ENCODE results near the gene FBXL17. TPM values are rescaled to one million over a fixed set of nuclear protein-coding genes. Genes with fewer than 3 reads are reported as not detected.

FBXL17 gene
- total RNA-seq, 1 experiment from 2014 or later = 5.3 TPM

GRCh38 chr5:107849118-107849517, 532.8 kb downstream of the FBXL17 start:
- no peak overlapping the region for H3K9ac ChIP-seq (ENCODE audit: extremely low read depth, insufficient read length, low read length)
- H3K23ac ChIP-seq (ENCODE audit: insufficient read length, low read depth, low read length) = no peak overlapping the region
- no peak overlapping the region for H3K4ac ChIP-seq (ENCODE audit: low read depth, low read length)
- no peak overlapping the region for H3K27ac ChIP-seq (ENCODE audit: insufficient read length, low read depth, low read length)
- no peak overlapping the region for H3K4me2 ChIP-seq (ENCODE audit: insufficient read depth, insufficient read length, low read length)
- no CpG with 5 or more reads among the region's 5 CpGs for WGBS (ENCODE audit: extremely low coverage, insufficient read length, low lambda C conversion rate)
- H4K8ac ChIP-seq (replicated peaks; ENCODE audit: insufficient read length, low read depth, low read length) = no peak overlapping the region
- Mint-ChIP-seq H3K4me1 (peaks cover 2 to 4% of the 10 kb centered on the region in 2 experiments; a peak in 2 of 4 replicates), H3K4me3 (no peak overlapping the region), H3K9me3 (no peaks in the 10 kb centered on the region), H3K36me3 (ENCODE audit: insufficient read depth in 1 of 3, low read depth in 3 of 3) (peaks cover 0 to 2% (median 0%) of the 10 kb centered on the region in 3 experiments; a peak in 1 of 7 replicates), H3K27me3 (ENCODE audit: low read depth) (no peaks in the 10 kb centered on the region), H3K27ac (no peak overlapping the region)
- H3K14ac ChIP-seq (ENCODE audit: insufficient read depth, low read length) = no peak overlapping the region
- no peak overlapping the region for H2AFZ ChIP-seq (ENCODE audit: low read length)
- H2BK15ac ChIP-seq (ENCODE audit: low read depth, low read length) = no peak overlapping the region
- no peaks in the 10 kb centered on the region for H3K27me3 ChIP-seq (ENCODE audit: insufficient read depth, low read length)
- H4K91ac ChIP-seq (ENCODE audit: insufficient read length, low read depth, low read length) = no peak overlapping the region
- H3K79me2 ChIP-seq (ENCODE audit: insufficient read depth, low read length) = no peaks in the 10 kb centered on the region
- H2BK5ac ChIP-seq (ENCODE audit: insufficient read length, low read length) = no peak overlapping the region
- H3K23me2 ChIP-seq (ENCODE audit: insufficient read length, low read depth, low read length, poor library complexity, severe bottlenecking) = no peaks in the 10 kb centered on the region
- H4K20me1 ChIP-seq (ENCODE audit: control insufficient read depth, insufficient read depth, insufficient read length) = no peaks in the 10 kb centered on the region
- no peak overlapping the region for H2AK5ac ChIP-seq (ENCODE audit: insufficient read length, low read length)
- no peak overlapping the region for H2BK120ac ChIP-seq (ENCODE audit: low read depth, low read length, poor library complexity, severe bottlenecking)
- peaks cover 3% of the 10 kb centered on the region; the same call in 1 of the 2 replicates for H3K4me1 ChIP-seq (ENCODE audit: insufficient read depth, low read length)
- H2BK20ac ChIP-seq (ENCODE audit: low read depth, low read length, poor library complexity, severe bottlenecking) = no peak overlapping the region
- H3K56ac ChIP-seq (ENCODE audit: insufficient read length, low read depth, low read length) = no peak overlapping the region
- no peak overlapping the region for H3K18ac ChIP-seq (ENCODE audit: insufficient read length, low read depth, low read length)
- TF ChIP-seq, protein P1, sequence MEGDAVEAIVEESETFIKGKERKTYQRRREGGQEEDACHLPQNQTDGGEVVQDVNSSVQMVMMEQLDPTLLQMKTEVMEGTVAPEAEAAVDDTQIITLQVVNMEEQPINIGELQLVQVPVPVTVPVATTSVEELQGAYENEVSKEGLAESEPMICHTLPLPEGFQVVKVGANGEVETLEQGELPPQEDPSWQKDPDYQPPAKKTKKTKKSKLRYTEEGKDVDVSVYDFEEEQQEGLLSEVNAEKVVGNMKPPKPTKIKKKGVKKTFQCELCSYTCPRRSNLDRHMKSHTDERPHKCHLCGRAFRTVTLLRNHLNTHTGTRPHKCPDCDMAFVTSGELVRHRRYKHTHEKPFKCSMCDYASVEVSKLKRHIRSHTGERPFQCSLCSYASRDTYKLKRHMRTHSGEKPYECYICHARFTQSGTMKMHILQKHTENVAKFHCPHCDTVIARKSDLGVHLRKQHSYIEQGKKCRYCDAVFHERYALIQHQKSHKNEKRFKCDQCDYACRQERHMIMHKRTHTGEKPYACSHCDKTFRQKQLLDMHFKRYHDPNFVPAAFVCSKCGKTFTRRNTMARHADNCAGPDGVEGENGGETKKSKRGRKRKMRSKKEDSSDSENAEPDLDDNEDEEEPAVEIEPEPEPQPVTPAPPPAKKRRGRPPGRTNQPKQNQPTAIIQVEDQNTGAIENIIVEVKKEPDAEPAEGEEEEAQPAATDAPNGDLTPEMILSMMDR (conservative IDR thresholded peaks at IDR 0.05) = no peak
- no peaks in the 10 kb centered on the region for H3K79me1 ChIP-seq (ENCODE audit: insufficient read depth, low read depth, low read length, poor library complexity, severe bottlenecking)
- no peak for DNase-seq
- no peak overlapping the region for H4K5ac ChIP-seq (ENCODE audit: insufficient read length, low read depth, low read length)
- H2BK12ac ChIP-seq (ENCODE audit: insufficient read length, low read depth, low read length) = no peak overlapping the region
- H3T11ph ChIP-seq (ENCODE audit: low read length) = no peak overlapping the region
- H3K9me3 ChIP-seq (ENCODE audit: control insufficient read depth, low read depth, low read length) = no peaks in the 10 kb centered on the region
